ENCODE data around the gene MAB21L1. TPM values are rescaled to one million over a fixed set of nuclear protein-coding genes. Genes with fewer than 3 reads are reported as not detected.

MAB21L1 gene
- total RNA-seq, 4 donors from 2014 or later, result 0.39 to 2.2 (median 1.2) TPM; not detected in 1

DNA sequence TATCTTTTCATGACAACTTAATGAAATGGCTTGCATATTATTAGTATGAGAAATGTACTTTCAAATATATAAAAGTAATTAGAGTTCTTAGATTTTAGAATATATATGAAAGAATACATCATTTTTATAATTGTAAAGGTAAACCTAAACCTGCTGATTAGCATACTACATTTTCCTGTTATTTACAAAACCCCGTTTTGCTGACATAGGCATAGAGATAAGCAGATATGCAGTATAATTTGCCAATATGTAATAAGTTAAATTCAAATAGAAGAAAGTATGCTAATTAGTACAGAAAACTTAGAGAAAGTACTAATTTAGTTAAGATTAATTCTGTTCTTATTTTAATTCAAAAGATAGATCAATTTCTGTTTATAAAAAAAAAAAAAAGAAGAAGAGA, 21.5 kb downstream of the MAB21L1 start:
- Histone ChIP-seq H3K36me3 (no peaks in the 10 kb centered on the region), H3K27ac (no peak overlapping the region), H3K27me3 (no peaks in the 10 kb centered on the region), H3K9me3 (no peaks in the 10 kb centered on the region), H3K4me3 (no peak overlapping the region), H3K4me1 (no peaks in the 10 kb centered on the region)
- no peak for DNase-seq (ENCODE audit: low spot score in 2 of 2)
- WGBS, result 73% methylated on average over 1 of the region's 1 CpG
- TF ChIP-seq EP300 (IDR thresholded peaks at IDR 0.05) (no peak), POLR2A (IDR thresholded peaks at IDR 0.05) (no peak)

DNA sequence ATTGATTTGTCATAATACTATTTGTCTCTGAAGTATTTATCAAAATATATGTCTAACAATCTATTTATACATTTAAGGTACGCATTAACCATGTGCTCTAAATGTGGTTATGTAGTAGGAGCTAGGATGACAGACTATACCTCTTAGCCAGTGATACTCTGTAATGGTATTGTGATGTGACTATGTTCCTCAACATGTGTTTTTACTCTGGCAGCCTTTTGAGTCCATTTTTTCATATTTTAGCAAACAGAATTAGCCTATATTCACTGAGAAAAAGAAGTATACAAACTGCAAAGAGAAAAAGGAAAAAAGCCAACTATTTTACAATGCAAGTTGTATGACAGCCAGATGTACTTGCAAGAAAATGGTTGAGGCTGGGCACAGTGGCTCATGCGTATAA, 26.7 kb downstream of the MAB21L1 start:
- H3K4me1 ChIP-seq, result no peaks in the 10 kb centered on the region
- H3K9me3 ChIP-seq, result no peaks in the 10 kb centered on the region
- WGBS, result 98% methylated on average over 2 of the region's 2 CpGs
- no peaks in the 10 kb centered on the region for H3K27me3 ChIP-seq
- TF ChIP-seq, protein P1, sequence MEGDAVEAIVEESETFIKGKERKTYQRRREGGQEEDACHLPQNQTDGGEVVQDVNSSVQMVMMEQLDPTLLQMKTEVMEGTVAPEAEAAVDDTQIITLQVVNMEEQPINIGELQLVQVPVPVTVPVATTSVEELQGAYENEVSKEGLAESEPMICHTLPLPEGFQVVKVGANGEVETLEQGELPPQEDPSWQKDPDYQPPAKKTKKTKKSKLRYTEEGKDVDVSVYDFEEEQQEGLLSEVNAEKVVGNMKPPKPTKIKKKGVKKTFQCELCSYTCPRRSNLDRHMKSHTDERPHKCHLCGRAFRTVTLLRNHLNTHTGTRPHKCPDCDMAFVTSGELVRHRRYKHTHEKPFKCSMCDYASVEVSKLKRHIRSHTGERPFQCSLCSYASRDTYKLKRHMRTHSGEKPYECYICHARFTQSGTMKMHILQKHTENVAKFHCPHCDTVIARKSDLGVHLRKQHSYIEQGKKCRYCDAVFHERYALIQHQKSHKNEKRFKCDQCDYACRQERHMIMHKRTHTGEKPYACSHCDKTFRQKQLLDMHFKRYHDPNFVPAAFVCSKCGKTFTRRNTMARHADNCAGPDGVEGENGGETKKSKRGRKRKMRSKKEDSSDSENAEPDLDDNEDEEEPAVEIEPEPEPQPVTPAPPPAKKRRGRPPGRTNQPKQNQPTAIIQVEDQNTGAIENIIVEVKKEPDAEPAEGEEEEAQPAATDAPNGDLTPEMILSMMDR (IDR thresholded peaks at IDR 0.05), result no peak
- TF ChIP-seq POLR2A (IDR thresholded peaks at IDR 0.05), result no peak
- DNase-seq (ENCODE audit: low spot score in 2 of 2), result no peak
- no peak overlapping the region for H3K27ac ChIP-seq
- no peak overlapping the region for H3K4me3 ChIP-seq
- no peaks in the 10 kb centered on the region for H3K36me3 ChIP-seq

DNA sequence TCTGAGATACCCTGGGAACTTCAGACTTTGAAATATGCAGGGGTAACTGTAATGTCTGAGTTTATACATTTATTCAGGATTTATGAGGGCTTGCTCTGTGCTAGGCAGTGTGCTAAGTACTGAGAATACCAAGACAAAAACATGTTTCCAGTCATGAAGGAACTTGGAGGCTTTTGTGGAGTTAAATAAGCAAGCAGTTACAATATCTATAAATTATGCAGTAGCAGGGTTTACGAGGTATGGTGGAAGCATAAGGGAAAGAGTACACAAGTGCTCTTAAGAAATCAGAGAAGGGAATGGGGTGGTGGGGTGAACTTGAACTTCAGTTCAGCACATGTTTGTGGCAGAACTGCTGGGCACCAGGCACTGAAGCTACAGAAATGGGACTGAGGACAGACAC, 28.0 kb downstream of the MAB21L1 start:
- H3K27ac ChIP-seq, result no peak overlapping the region
- H3K4me3 ChIP-seq, result no peak overlapping the region
- no peak for DNase-seq (ENCODE audit: low spot score in 2 of 2)
- H3K36me3 ChIP-seq, result no peaks in the 10 kb centered on the region
- TF ChIP-seq EP300 (IDR thresholded peaks at IDR 0.05), result no peak
- TF ChIP-seq, protein P1 (IDR thresholded peaks at IDR 0.05), result no peak
- no peak for TF ChIP-seq POLR2A (IDR thresholded peaks at IDR 0.05)
- no peak for TF ChIP-seq POLR2AphosphoS5 (IDR thresholded peaks at IDR 0.05)
- H3K4me1 ChIP-seq, result no peaks in the 10 kb centered on the region
- no peaks in the 10 kb centered on the region for H3K27me3 ChIP-seq
- WGBS, result 66% methylated on average over 1 of the region's 1 CpG
- no peaks in the 10 kb centered on the region for H3K9me3 ChIP-seq
